Stimulated activated CD4-positive, alpha-beta T cell treated with anti-CD3 and anti-CD28 coated beads, TNF-alpha, amount 100 ng/mL, for 48 hours (primary cell): ENCODE measurements around the gene RFX7.
"Not testable (repeated sequence)": the region's sequence is repeated elsewhere in the genome, so short reads cannot be mapped to it uniquely, and the experiment has no call there.

Experiments
- DNase-seq, 3 donors: peaks; one replicate each; pipeline ENCODE4 v3.0.0-alpha.2; 2020; ENCODE audit warnings: low read depth in 3 of 3

The RFX7 gene

DNA sequence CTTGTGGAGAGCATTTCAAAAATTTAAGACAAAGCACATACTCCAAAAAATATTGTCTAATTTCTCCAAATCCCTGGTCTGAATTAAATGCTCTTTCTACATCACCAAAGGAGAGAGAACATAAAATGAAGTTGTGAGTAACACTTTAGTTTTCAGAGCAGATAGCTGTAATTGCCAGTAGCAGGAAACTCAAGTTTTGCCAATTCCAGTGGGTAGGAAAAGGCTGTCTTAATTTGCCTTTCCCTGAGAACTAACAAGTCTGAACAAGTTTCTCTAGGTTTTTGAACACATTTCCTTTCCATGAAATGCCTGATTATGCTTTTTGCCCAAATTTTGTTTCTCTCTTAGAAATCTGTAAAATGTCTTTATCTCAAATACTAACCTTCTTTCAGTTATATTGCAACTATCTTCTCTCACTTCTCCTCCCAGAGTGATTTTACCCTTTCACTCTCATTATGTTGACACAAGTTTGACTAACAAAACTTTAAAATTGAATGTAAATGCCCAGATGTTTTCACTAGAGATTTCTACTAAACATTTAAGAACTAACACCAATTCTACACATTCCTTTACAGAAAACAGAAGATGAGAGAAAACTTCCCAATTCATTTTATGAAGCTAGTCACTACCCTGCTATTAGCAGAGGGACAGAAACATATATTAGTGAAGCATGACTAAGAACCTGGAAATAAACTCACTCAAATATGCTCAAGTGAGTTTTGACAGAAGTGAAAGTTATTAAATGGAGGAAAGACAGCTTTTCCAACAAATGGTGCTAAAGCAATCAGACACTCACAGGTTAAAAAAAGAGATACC, 38.4 kb downstream of the RFX7 start:
- no peak for DNase-seq

DNA sequence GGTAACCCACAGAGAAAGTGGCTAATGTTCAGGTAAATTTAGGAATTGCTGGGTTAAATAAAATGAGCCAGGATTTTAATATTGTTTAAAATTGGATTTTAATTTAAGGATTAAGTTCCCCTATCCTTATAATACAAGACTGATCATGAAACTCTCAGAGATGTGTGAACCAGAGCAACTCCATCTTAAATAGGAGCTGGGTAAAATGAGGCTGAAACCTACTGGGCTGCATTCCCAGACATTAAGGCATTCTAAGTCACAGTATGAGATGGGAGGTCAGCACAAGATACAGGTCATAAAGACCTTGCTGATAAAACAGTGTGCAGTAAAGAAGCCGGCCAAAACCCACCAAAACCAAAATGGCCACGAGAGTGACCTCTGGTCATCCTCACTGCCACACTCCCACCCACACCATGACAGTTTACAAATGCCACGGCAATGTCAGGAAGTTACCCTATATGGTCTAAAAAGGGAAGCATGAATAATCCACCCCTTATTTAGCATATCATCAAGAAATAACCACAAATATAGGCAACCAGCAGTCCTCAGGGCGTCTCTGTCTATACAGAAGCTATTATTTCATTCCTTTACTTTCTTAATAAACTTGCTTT, 40.3 kb downstream of the RFX7 start:
- DNase-seq: not testable (repeated sequence)

DNA sequence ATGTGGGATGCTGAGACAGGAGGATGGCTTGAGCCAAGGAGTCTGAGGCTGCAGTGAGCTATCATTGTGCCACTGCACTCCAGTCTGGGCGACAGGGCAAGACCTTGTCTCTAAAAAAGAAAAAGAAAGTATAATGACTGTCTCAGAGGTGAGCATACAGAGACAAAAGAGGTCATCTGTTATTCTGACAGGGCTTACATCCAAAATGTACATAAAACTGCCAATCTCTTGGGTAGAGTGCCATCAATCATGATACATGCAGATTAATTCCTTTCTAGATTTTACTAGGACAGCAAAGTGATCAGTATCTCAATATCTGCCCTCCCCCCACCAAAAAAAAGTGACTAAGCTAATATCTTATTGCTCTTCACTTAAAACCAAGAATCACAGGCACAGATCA, 41.0 kb downstream of the RFX7 start:
- DNase-seq: no peak

GRCh38 chr15:56199038-56199437, 44.6 kb downstream of the RFX7 start:
- DNase-seq: no peak

- no peak for DNase-seq
Measured at GRCh38 chr15:56194035-56194434, 49.6 kb downstream of the RFX7 start.

GRCh38 chr15:56192659-56193442, 50.8 kb downstream of the RFX7 start:
- no peak for DNase-seq

GRCh38 chr15:56187665-56188064, 56.0 kb downstream of the RFX7 start:
- no peak for DNase-seq

GRCh38 chr15:56185980-56186379, 57.7 kb downstream of the RFX7 start:
- no peak for DNase-seq

DNA sequence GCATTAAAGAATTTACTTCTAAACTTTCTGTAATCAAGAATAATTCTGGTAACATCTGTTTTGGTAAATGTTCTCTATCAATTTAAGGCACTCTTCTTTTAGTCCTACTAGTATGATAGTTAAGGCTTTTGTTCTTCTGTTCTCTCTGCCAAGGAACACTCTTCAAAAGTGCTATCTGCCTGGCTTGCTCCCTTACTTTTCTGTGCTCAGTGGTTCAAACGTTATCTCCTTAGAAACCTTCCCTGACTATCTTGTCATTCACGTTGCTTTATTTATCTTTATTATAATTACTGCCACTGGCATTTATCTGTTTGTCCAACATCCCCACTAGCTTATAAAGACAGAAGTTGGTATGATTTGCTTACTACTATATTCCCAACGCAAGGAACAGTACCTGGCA, 59.2 kb downstream of the RFX7 start:
- DNase-seq: no peak

- no peak for DNase-seq
Measured at GRCh38 chr15:56180851-56181250, 62.8 kb downstream of the RFX7 start.

- no peak for DNase-seq
Measured at GRCh38 chr15:56176996-56177395, 66.7 kb downstream of the RFX7 start.

DNA sequence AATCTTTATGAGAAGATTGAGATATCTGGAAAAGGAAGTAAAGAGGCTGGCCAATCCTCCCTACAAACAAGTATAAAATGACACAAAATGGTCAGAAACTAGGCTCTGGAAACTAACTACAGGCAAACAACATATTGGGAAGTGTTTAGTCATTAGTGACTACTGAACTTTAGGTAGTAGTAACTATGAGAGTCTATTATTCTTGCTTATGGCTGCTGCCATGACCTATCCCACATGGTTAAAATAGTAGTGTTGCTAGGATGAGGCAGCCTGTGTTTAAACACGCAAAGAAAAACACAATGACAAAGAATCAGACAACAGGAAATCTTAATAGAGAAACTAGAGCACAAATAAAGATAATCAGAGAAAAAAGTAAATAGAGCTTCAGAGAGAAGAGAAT, 67.9 kb downstream of the RFX7 start:
- DNase-seq: no peak

GRCh38 chr15:56174649-56175048, 69.0 kb downstream of the RFX7 start:
- no peak for DNase-seq

DNA sequence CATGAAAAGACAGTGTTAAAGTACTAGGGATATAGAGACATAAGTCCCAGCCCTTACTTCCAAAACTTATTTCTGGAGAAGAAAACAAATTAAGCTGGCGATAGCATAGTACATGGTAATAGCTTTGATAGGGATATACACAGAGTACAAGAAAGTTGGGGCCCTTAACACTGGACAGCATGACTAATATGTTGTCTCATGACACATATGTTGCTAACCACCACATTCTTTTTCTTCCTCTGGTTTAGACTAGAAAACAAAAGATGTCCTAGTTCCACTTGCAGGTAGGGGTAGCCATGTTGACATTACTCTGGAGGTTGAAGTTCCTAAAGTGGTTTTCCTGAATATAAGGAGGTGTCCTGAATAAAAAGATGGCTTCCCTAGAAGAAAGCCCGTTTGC, 75.3 kb downstream of the RFX7 start:
- no peak for DNase-seq

- no peak for DNase-seq
Measured at GRCh38 chr15:56165234-56165633, 78.4 kb downstream of the RFX7 start.

DNA sequence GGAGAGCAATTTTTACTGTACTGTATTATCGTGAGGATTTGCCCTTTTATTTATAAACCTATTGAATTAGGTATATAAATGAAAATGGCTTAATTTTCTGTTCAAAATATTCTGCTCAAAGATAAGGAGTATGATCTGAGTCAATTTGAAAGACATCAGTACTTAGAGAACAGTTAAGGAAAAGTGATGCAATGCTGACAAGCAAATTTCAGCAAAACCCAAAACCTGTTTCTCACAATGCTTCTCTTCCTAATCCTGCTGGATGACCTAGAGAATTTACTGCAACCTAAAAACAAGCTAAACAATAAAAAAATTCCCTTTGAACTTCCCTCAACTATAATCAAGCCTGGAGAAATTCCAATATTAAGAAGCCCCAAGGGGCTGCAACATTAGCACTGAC, 82.7 kb downstream of the RFX7 start:
- no peak for DNase-seq

- DNase-seq: no peak
Measured at GRCh38 chr15:56156877-56157276, 86.8 kb downstream of the RFX7 start.

- DNase-seq: not testable (repeated sequence)
Measured at GRCh38 chr15:56155278-56155677, 88.4 kb downstream of the RFX7 start.

DNA sequence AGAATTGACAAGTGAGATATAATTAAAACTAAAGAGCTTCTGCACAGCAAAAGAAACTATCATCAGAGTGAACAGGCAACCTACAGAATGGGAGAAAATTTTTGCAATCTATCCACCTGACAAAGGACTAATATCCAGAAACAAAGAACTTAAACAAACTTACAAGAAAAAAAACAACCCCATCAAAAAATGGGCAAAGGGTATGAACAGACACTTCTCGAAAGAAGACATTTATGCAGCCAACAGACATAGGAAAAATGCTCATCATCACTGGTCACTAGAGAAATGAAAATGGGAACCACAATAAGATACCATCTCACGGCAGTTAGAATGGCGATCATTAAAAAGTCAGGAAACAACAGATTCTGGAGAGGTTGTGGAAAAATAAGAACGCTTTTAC, 88.9 kb downstream of the RFX7 start:
- DNase-seq: not testable (repeated sequence)

- DNase-seq: no peak
Measured at GRCh38 chr15:56150204-56150603, 93.5 kb downstream of the RFX7 start.

- DNase-seq: no peak
Measured at GRCh38 chr15:56148064-56148463, 95.6 kb downstream of the RFX7 start.

- no peak for DNase-seq
Measured at GRCh38 chr15:56146756-56147155, 96.9 kb downstream of the RFX7 start.

DNA sequence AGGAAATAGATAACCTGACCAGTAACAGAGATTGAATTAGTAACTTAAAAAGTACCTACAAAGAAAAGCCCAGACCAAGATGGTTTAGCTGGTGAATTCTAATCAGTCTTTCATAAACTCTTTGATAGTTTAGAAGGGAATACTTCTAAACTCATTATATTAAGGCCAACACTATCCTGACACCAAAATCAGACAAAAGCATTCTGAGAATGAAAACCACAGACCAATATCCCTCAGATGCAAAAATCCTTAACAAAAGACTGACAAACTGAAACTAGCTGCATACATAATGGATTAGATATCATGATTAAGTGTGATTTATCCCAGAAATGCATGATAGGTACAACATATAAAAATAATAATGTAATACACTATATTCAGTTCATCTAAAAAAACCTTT, 115.6 kb downstream of the RFX7 start:
- DNase-seq: no peak
